ENCODE measurements around the gene MTFR2. TPM values are rescaled to one million over a fixed set of nuclear protein-coding genes. Genes with fewer than 3 reads are reported as not detected.
A peak's percentile ranks its signal among the peaks of the same experiment; 100 is the strongest.

The MTFR2 gene
- total and polyA plus RNA-seq, 2 donors (not counting 3 experiments of a cell fraction or from before 2014, with no cell fraction given), result 7.7 to 8.7 TPM

DNA sequence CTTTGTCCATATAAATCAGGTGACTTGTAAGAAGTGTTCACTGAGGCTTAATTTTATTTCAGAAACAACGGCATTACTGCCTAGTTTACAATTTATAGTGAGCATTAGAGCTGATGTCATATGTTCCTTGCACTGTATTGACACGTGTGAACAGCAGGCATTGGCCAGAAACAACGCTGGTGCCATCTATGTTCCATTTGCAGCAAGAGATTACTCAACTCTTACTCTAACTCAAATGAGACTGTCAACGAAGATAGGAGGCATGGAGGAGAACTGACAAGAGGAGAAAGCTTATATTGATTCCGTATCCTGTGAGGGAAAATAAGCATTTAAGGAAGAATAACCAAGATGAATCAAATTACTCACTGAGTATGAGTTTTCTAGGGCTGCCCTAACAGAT is 48.4 kb downstream of the MTFR2 start:
- Histone ChIP-seq H3K79me2 (ENCODE audit: control insufficient read depth, insufficient read depth, low read length) (no peaks in the 10 kb centered on the region), H3K4me1 (ENCODE audit: control insufficient read depth, extremely low read depth, insufficient read depth, low read length) (no peaks in the 10 kb centered on the region), H3K27ac (ENCODE audit: insufficient read depth, low read depth, low read length) (no peak overlapping the region), H3K9me1 (replicated peaks; ENCODE audit: control insufficient read depth, extremely low read depth, insufficient read depth, low read length) (no peaks in the 10 kb centered on the region), H4K20me1 (replicated peaks; ENCODE audit: control insufficient read depth, extremely low read depth, insufficient read depth, low read length) (no peaks in the 10 kb centered on the region), H3K4me2 (ENCODE audit: insufficient read depth, low read length) (no peak overlapping the region), H3K36me3 (ENCODE audit: control insufficient read depth in 2 of 2, extremely low read depth in 1 of 2, insufficient read depth in 2 of 2, low read length in 2 of 2) (no peaks in the 10 kb centered on the region), H3K27me3 (ENCODE audit: control insufficient read depth in 2 of 2, insufficient read depth in 2 of 2, low read length in 2 of 2) (no peaks in the 10 kb centered on the region), H2AFZ (ENCODE audit: low read depth, low read length) (no peak overlapping the region), H3K9ac (replicated peaks; ENCODE audit: extremely low read depth, insufficient read depth, low read length) (no peak overlapping the region), H3K9me3 (replicated peaks; ENCODE audit: control insufficient read depth, insufficient read depth, low read length) (no peaks in the 10 kb centered on the region), H3K4me3 (replicated peaks in 1 of 3; ENCODE audit: insufficient read depth in 1 of 3, low read depth in 1 of 3, low read length in 3 of 3) (no peak overlapping the region)
- no TSS peak for BruUV-seq (replicated peaks)
- intact Hi-C loops (cut with micrococcal nuclease) (no loop called here), dilution Hi-C loops (cut with MboI; ENCODE audit: extremely low pct_ligation_motif_present, low sequenced_read_pairs) (no loop called here)
- CTCF ChIA-PET, result interaction anchor here (0.7 to 1.8 kb wide), 10 partner anchors 11 to 666 kb away, joined by 3 to 9 read pairs (median 4); no protein-coding TSS in a partner anchor
- POLR2A ChIA-PET, result no interaction called here
- TF ChIP-seq JUN (IDR thresholded peaks at IDR 0.05; ENCODE audit: borderline replicate concordance, insufficient read depth, insufficient read length, low read depth) (no peak), GATA2 (IDR thresholded peaks at IDR 0.05; ENCODE audit: insufficient read depth, insufficient read length, low read depth, low read length) (no peak), FOS (IDR thresholded peaks at IDR 0.05; ENCODE audit: borderline replicate concordance, insufficient read depth, low read length) (no peak), POLR2A (IDR thresholded peaks at IDR 0.05; ENCODE audit: low read depth, low read length) (no peak), POLR2AphosphoS5 (IDR thresholded peaks at IDR 0.05; ENCODE audit: insufficient read depth, low read depth, low read length) (no peak), EZH2 (IDR thresholded peaks at IDR 0.05; ENCODE audit: borderline replicate concordance, low read depth, low read length, severe bottlenecking) (no peak), MYC (IDR thresholded peaks at IDR 0.05; ENCODE audit: low read depth, low read length) (no peak)
- TF ChIP-seq, protein P1, sequence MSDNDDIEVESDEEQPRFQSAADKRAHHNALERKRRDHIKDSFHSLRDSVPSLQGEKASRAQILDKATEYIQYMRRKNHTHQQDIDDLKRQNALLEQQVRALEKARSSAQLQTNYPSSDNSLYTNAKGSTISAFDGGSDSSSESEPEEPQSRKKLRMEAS (IDR thresholded peaks at IDR 0.05; ENCODE audit: insufficient read depth, insufficient read length), result no peak
- TF ChIP-seq, protein P2, sequence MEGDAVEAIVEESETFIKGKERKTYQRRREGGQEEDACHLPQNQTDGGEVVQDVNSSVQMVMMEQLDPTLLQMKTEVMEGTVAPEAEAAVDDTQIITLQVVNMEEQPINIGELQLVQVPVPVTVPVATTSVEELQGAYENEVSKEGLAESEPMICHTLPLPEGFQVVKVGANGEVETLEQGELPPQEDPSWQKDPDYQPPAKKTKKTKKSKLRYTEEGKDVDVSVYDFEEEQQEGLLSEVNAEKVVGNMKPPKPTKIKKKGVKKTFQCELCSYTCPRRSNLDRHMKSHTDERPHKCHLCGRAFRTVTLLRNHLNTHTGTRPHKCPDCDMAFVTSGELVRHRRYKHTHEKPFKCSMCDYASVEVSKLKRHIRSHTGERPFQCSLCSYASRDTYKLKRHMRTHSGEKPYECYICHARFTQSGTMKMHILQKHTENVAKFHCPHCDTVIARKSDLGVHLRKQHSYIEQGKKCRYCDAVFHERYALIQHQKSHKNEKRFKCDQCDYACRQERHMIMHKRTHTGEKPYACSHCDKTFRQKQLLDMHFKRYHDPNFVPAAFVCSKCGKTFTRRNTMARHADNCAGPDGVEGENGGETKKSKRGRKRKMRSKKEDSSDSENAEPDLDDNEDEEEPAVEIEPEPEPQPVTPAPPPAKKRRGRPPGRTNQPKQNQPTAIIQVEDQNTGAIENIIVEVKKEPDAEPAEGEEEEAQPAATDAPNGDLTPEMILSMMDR (IDR thresholded peaks at IDR 0.05; ENCODE audit: extremely low read depth in 1 of 2, insufficient read depth in 1 of 2, low read depth in 1 of 2, low read length in 2 of 2), result no peak
- peak; percentile 35 for DNase-seq (ENCODE audit: low read depth, low spot score)
- FAIRE-seq, result no peak
